LNCAP (cell line): Measurements from ENCODE around the gene SEPTIN12.

Source experiments
- TF ChIP-seq, protein P1 (sequence below): fragments of 450-650 bp; IDR thresholded peaks from 2 replicates; pipeline ENCODE4 v1.5.1; 2017; ENCODE audit warnings: mild to moderate bottlenecking

SEPTIN12 gene

DNA sequence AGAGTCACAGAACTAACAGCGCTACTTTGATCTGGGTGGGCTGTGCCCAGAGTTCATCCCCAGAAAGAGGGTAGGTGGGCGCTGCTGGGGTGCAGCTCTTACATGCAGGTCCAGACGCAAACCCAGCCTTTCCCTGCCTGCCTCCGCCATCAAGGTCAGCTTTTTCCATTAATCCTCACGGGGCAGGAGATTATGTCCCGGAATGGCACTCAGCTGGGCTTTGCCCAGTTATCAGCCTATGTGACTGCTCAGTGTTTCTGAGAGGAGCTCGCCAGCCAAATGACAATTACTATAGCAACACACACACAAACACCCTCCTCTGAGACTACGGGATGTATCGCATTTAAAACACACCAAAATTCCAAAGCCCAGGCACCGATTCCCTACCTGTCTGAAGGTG is 38.8 kb upstream of the SEPTIN12 start:
- TF ChIP-seq, protein P1, sequence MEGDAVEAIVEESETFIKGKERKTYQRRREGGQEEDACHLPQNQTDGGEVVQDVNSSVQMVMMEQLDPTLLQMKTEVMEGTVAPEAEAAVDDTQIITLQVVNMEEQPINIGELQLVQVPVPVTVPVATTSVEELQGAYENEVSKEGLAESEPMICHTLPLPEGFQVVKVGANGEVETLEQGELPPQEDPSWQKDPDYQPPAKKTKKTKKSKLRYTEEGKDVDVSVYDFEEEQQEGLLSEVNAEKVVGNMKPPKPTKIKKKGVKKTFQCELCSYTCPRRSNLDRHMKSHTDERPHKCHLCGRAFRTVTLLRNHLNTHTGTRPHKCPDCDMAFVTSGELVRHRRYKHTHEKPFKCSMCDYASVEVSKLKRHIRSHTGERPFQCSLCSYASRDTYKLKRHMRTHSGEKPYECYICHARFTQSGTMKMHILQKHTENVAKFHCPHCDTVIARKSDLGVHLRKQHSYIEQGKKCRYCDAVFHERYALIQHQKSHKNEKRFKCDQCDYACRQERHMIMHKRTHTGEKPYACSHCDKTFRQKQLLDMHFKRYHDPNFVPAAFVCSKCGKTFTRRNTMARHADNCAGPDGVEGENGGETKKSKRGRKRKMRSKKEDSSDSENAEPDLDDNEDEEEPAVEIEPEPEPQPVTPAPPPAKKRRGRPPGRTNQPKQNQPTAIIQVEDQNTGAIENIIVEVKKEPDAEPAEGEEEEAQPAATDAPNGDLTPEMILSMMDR = no peak

DNA sequence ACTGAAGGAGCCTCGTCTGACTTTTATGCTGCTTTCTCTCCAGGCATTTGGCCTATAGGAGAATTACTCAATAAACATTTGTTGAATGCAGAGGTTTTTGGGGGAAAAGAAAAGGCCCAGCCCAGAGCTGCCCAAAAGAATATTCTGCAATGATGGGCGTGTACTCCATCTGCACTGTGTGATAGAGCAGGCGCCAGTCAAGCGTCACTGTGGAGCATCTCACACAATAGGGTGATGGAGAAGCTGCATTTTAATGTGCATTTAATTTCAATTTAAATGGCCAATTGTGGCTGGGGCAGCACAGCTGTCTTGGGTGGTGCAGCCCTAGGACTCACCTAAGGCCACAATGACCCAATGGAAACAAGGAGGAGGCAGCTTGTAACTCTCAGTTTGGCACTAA is 38.4 kb upstream of the SEPTIN12 start:
- TF ChIP-seq, protein P1 = no peak

DNA sequence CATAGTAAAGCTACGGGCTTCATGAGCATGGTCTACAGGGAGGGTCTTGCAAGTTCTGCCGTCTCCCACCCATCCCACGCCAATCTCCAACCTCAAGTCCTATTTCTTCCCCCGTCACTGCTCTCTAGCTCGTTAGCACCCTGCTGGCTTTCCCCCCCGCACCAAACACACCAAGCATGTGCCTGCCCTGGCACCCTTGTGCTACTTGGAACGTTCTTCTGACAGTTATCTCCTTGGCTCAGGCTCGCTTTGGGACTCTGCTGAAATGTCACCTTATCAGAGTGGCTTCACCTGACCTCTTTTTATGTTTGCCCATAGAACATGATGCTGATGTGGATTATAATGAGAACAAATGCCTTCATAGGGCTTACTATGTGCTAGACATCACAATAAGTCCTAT is 37.1 kb upstream of the SEPTIN12 start:
- TF ChIP-seq, protein P1 = no peak

DNA sequence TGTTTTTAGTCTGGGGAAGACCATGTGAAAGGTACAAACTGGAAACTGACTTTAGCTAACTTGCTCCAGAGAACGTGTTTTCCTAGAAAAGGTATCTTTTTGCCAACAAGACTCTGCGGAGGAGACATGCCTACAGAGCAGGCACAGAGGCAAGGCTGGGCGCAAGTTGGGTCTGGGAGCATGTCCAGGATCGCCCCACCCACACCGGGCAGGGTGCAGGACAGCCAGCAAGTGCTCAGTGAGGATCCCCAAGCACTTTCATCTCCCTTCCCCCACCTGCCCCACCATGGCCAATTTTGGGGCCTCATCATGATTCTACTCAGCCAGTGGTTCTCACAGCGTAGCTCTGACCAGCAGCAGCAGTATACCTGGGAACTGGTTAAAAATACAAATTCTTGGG is 32.5 kb upstream of the SEPTIN12 start:
- TF ChIP-seq, protein P1 = no peak

DNA sequence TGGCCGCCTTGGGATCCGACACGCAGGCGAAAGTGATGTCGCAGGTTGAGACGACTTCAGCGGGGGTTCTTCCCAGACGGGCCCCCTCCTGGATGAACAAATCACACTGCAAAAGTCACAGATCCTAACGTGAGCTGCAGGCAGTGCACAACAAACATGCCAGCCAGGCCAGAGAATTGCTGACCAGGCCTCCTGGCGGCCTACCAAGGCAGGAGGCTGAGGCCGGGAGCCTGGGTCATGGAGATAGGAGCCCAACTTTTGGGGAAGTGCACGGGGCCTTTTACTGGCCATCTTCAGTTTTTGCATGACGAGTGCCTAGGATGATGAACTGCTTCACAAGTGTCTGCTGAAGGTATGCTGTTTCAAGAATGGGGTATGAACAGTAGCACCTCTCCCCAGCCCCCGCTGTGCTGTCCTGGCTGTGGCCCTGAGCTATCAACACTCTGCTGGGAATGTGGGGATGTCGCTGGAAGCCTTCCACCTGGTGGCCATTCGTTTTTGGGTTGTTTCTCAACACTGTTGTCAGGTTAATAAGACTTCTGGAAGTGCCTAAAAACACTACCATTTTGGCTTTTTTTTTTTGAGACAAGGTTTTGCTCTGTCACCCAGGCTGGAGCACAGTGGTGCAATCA is 26.5 kb upstream of the SEPTIN12 start:
- TF ChIP-seq, protein P1 = no peak

DNA sequence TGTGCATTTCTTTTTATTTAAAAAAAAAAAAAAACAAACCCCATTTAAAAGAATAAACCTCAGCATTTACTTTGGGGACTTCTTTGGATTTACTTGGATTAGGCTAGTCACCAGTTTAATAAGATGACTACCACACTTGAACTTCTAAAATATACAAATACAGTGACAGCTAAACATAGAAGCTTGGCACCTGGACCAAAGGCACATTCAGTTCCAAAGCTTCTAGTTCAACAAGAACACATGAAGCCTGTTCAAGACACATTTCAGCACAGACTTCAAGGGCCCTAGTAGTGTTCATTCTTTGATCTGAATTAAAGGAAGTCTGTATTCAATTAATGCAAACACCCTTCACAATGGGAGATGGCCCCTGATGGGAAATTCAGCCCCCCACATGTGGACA is 25.9 kb upstream of the SEPTIN12 start:
- TF ChIP-seq, protein P1 = no peak

DNA sequence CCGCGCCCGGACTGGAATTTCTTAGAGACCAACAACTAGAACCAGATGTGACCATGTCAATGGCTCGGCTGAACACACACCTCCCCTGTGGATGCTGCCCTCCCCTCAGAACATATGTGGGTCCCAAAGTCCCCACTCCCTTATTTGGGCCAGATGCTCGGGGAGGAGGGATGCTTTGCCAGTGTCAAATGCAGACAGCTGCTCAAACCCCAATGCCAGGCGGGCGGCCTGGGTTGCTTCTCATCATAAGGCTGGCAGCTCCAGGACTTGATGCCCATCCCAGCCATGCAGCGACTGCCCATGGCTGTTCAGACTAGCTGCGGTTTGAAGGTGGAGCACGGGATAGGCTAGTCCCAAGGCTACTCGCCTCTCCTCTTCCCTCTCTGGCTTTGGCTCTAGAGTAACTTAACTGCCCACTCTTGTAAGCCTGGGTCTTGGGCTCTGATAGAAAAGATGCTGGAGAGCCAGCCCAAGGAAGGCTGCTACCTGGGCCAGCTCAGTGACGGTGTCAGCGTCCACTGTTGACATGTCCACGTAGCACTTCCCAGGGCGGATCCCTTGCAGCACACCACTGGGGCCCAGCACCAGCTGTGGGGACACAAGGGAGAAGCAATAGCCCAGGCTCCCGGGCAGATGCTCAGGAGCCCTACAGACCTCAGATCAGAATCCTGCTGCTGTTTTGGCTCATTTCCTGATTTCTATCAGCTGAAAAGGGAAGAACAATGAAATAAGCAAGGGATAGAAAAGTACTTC is 25.3 kb upstream of the SEPTIN12 start:
- TF ChIP-seq, protein P1 = no peak
